SK-N-SH treated with all-trans-retinoic acid at 6 μM for 48 hours (cell line): ENCODE measurements around the gene TMEM121B.

Experiments
- ARNTL ChIP-seq: fragments of 450-650 bp; formaldehyde crosslinking; IDR thresholded peaks from 2 replicates; pipeline ENCODE4 v1.5.0; 2020; ENCODE audit warnings: low read depth, mild to moderate bottlenecking, moderate library complexity, borderline replicate concordance
- BACH2 ChIP-seq: fragments of 250-450 bp; sonication (Bioruptor Pico); IDR thresholded peaks from 2 replicates; pipeline ENCODE4 v1.9.0; 2021; ENCODE audit warnings: mild to moderate bottlenecking, borderline replicate concordance
- ESRRG ChIP-seq: fragments of 250-450 bp; sonication (Bioruptor Pico); IDR thresholded peaks from 2 replicates; pipeline ENCODE4 v1.6.1; 2021; ENCODE audit warnings: mild to moderate bottlenecking
- GLIS3 ChIP-seq: fragments of 250-450 bp; sonication (Bioruptor Pico); IDR thresholded peaks from 2 replicates; pipeline ENCODE4 v1.5.0; 2020; ENCODE audit warnings: mild to moderate bottlenecking, moderate library complexity
- PPARA ChIP-seq: fragments of 250-450 bp; sonication (Bioruptor Pico); IDR thresholded peaks from 2 replicates; pipeline ENCODE4 v1.5.0; 2020; ENCODE audit warnings: mild to moderate bottlenecking, borderline replicate concordance
- RARB ChIP-seq: fragments of 250-450 bp; sonication (Bioruptor Pico); IDR thresholded peaks from 2 replicates; pipeline ENCODE4 v1.8.0; 2021; ENCODE audit warnings: mild to moderate bottlenecking, moderate library complexity
- SNAI2 ChIP-seq: fragments of 250-450 bp; sonication (Bioruptor Pico); IDR thresholded peaks from 2 replicates; pipeline ENCODE4 v1.5.0; 2020; ENCODE audit warnings: mild to moderate bottlenecking, moderate library complexity
- TCF4 ChIP-seq: fragments of 250-450 bp; sonication (Bioruptor Pico); IDR thresholded peaks from 2 replicates; pipeline ENCODE4 v1.8.0; 2021; ENCODE audit warnings: mild to moderate bottlenecking, moderate library complexity, borderline replicate concordance
- TOX ChIP-seq: fragments of 250-450 bp; sonication (Bioruptor Pico); IDR thresholded peaks from 2 replicates; pipeline ENCODE4 v1.8.0; 2021; ENCODE audit warnings: mild to moderate bottlenecking, moderate library complexity, borderline replicate concordance
- ZFP3 ChIP-seq: fragments of 250-450 bp; sonication (Bioruptor Pico); IDR thresholded peaks from 2 replicates; pipeline ENCODE4 v1.5.0; 2020; ENCODE audit warnings: mild to moderate bottlenecking, moderate library complexity
- ZNF70 ChIP-seq: fragments of 450-650 bp; formaldehyde crosslinking; IDR thresholded peaks from 2 replicates; pipeline ENCODE4 v1.5.0; 2020; ENCODE audit warnings: mild to moderate bottlenecking, moderate library complexity
- TF ChIP-seq, protein P1 (sequence below): fragments of 250-450 bp; sonication (Bioruptor Pico); IDR thresholded peaks from 2 replicates; pipeline ENCODE4 v1.5.0; 2020; ENCODE audit warnings: mild to moderate bottlenecking, moderate library complexity
- TF ChIP-seq, protein P2 (sequence below): fragments of 250-450 bp; sonication (Bioruptor Pico); IDR thresholded peaks from 2 replicates; pipeline ENCODE4 v1.8.0; 2020; ENCODE audit warnings: mild to moderate bottlenecking, moderate library complexity, borderline replicate concordance
- TF ChIP-seq, protein P3 (sequence below): fragments of 250-450 bp; sonication (Bioruptor Pico); IDR thresholded peaks from 2 replicates; pipeline ENCODE4 v1.5.1; 2020; ENCODE audit warnings: low read depth, mild to moderate bottlenecking, moderate library complexity

- TF ChIP-seq ZNF70 (CRISPR knock-in tag), result no peak
- no peak for TF ChIP-seq ARNTL (CRISPR knock-in tag)
- no peak for TF ChIP-seq RARB (CRISPR knock-in tag)
- TF ChIP-seq, protein P1, sequence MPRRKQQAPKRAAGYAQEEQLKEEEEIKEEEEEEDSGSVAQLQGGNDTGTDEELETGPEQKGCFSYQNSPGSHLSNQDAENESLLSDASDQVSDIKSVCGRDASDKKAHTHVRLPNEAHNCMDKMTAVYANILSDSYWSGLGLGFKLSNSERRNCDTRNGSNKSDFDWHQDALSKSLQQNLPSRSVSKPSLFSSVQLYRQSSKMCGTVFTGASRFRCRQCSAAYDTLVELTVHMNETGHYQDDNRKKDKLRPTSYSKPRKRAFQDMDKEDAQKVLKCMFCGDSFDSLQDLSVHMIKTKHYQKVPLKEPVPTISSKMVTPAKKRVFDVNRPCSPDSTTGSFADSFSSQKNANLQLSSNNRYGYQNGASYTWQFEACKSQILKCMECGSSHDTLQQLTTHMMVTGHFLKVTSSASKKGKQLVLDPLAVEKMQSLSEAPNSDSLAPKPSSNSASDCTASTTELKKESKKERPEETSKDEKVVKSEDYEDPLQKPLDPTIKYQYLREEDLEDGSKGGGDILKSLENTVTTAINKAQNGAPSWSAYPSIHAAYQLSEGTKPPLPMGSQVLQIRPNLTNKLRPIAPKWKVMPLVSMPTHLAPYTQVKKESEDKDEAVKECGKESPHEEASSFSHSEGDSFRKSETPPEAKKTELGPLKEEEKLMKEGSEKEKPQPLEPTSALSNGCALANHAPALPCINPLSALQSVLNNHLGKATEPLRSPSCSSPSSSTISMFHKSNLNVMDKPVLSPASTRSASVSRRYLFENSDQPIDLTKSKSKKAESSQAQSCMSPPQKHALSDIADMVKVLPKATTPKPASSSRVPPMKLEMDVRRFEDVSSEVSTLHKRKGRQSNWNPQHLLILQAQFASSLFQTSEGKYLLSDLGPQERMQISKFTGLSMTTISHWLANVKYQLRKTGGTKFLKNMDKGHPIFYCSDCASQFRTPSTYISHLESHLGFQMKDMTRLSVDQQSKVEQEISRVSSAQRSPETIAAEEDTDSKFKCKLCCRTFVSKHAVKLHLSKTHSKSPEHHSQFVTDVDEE, result no peak
- TF ChIP-seq, protein P2, sequence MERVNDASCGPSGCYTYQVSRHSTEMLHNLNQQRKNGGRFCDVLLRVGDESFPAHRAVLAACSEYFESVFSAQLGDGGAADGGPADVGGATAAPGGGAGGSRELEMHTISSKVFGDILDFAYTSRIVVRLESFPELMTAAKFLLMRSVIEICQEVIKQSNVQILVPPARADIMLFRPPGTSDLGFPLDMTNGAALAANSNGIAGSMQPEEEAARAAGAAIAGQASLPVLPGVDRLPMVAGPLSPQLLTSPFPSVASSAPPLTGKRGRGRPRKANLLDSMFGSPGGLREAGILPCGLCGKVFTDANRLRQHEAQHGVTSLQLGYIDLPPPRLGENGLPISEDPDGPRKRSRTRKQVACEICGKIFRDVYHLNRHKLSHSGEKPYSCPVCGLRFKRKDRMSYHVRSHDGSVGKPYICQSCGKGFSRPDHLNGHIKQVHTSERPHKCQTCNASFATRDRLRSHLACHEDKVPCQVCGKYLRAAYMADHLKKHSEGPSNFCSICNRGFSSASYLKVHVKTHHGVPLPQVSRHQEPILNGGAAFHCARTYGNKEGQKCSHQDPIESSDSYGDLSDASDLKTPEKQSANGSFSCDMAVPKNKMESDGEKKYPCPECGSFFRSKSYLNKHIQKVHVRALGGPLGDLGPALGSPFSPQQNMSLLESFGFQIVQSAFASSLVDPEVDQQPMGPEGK (CRISPR knock-in tag), result no peak
- no peak for TF ChIP-seq TOX (CRISPR knock-in tag)
- no peak for TF ChIP-seq BACH2 (CRISPR knock-in tag)
- TF ChIP-seq, protein P3, sequence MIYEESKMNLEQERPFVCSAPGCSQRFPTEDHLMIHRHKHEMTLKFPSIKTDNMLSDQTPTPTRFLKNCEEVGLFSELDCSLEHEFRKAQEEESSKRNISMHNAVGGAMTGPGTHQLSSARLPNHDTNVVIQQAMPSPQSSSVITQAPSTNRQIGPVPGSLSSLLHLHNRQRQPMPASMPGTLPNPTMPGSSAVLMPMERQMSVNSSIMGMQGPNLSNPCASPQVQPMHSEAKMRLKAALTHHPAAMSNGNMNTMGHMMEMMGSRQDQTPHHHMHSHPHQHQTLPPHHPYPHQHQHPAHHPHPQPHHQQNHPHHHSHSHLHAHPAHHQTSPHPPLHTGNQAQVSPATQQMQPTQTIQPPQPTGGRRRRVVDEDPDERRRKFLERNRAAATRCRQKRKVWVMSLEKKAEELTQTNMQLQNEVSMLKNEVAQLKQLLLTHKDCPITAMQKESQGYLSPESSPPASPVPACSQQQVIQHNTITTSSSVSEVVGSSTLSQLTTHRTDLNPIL (CRISPR knock-in tag), result no peak
- no peak for TF ChIP-seq ESRRG (CRISPR knock-in tag)
- TF ChIP-seq ZFP3 (CRISPR knock-in tag), result no peak
- no peak for TF ChIP-seq TCF4 (CRISPR knock-in tag)
- TF ChIP-seq PPARA, result no peak
- no peak for TF ChIP-seq SNAI2 (CRISPR knock-in tag)
- no peak for TF ChIP-seq GLIS3 (CRISPR knock-in tag)
These were observed 34.2 kb downstream of the TMEM121B start for GRCh38 chr22:17086788-17087497.
